GM12865 (cell line): ENCODE results near the gene PID1.

ENCODE experiments used
- DNase-seq: peaks from one replicate; pipeline ENCODE4 v3.0.0; 2010; ENCODE audit warnings: low read depth
- H3K4me3 ChIP-seq: 2 replicates; pipeline ENCODE4 v1.5.1; 2011; ENCODE audit warnings: mild to moderate bottlenecking, low read depth, low read length, control low read depth
- CTCF ChIP-seq: IDR thresholded peaks from 2 replicates; pipeline ENCODE4 v1.5.1; 2011; ENCODE audit warnings: low read length, control low read depth, low read depth, inconsistent platforms; ENCODE audit not compliant: insufficient read depth; ENCODE audit errors: missing control alignments

The PID1 gene

GRCh38 chr2:229237270-229237669 lies 33.8 kb downstream of the PID1 start:
- no peak for TF ChIP-seq CTCF
- no peak overlapping the region for H3K4me3 ChIP-seq
- DNase-seq: no peak

DNA sequence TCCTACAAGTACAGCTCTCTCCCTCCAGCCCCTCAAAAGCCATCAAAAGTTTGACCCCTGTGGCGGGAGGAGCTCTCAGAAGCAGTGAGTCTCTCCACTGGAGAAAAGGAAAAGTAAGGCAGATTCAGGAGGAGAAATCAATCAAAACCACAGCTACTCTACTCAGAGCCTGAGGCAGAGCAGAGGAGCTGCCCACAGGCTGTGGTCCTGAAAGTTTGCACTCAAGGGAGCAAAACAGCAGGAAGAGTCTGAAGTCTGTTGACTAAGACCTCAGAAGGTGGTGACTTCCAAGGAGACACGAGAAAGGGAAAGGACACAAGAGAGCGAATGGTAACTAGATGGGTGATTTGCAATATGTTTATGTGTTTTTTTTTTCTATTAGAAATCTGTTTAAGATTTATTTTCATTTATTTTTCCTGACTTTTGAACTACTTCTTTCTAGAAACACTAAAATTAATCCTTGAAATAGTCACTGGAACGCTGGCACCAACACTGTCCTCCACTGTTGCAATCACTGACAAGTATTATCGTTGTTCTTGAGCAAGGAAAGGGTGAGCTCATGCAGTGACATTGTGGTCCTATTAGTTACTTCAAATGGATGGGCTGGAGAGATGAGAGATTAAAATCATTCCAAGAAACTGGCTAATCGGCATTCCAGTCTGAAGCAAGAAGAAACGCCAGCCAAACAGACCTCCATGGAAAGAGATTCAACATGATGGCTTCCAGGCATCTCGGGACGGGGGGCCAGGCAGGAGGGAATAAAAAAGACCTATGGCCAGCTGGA lies 35.8 kb downstream of the PID1 start:
- no peak for DNase-seq
- no peak overlapping the region for H3K4me3 ChIP-seq
- TF ChIP-seq CTCF: no peak

DNA sequence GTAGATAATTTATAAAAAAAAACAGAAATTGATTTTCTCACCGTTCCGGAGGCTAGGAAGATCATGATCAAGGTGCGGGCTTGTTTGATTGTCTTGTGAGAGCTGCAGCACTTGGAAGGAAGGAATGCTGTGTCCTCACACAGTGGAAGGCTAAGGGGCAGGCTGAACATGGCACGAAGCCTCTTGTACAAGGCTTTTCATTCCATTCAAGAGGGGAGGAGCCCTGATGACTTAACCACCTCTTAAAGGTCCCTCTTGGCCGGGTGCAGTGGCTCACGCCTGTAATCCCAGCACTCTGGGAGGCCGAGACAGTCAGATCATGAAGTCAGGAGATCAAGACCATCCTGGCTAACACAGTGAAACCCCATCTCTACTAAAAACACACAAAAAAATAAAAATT lies 39.2 kb downstream of the PID1 start:
- no peak overlapping the region for H3K4me3 ChIP-seq
- DNase-seq: no peak
- TF ChIP-seq CTCF: no peak

DNA sequence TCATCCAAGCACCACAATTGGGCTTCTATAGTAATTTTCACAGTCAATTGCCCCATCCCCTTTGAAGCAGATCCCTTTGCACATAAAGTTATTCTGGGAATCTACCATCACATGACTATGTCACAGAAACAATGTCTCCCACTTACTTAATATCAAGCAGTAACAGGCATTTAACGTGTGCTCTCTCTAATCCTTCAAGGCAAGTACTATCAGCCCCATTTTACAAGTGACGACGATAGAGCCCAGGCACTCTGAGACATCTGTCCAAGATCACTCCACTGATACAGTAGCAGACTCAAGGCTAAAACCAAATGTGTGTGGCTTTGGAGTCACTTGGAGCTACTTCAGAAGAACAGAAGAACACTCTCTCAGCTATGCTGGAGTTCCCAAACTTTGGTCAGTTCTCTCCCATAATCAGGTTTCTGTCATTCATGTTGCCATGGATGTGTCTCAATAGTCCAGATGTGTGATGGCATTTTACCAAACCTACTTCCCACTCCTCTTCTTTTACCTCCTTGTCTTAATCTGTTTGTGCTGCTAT lies 39.7 kb downstream of the PID1 start:
- no peak overlapping the region for H3K4me3 ChIP-seq
- no peak for TF ChIP-seq CTCF
- no peak for DNase-seq

DNA sequence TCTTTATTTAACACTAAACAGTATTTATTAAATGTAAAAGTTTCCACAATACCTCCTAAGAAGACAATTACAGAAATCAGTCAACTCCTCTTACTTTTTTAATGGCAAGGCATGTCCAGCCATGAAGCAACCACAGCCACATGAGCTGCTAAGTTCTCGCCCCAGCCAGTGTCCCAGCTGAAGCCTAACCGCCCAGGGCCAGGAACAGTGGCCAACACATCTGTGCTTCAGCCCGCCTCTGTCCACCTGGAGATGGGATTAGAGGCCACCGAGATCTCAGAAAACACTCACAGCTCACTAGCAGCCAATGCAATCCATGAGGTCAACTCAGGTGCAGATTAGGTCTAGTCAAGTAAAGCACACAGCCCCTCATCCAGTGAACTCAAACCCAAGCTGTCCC lies 40.2 kb downstream of the PID1 start:
- no peak overlapping the region for H3K4me3 ChIP-seq
- TF ChIP-seq CTCF: no peak
- DNase-seq: no peak

DNA sequence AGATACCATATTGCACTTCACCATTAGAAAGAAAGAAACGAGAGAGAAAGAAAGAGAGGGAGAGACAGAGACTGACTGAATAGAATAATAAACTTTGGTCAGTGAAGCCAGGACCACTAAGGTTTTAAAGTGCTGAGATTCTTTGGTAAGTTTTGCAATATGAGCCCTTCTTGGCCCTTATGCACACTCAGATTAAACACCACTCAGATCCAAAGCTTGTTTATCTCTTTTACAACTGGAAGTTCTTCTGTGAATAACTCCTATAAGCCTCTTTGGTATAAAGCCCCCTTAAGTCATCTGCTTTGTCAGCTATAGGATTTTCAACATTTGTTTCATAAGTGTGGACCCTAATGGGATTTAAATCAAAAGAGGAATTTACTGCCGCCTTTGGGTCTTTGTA lies 40.8 kb downstream of the PID1 start:
- no peak overlapping the region for H3K4me3 ChIP-seq
- DNase-seq: no peak
- no peak for TF ChIP-seq CTCF

GRCh38 chr2:229226382-229226781 lies 44.7 kb downstream of the PID1 start:
- DNase-seq: no peak
- TF ChIP-seq CTCF: no peak
- no peak overlapping the region for H3K4me3 ChIP-seq
